Ascending aorta (tissue), 2 donors: ENCODE data around the gene MORC4. TPM values are rescaled to one million over a fixed set of nuclear protein-coding genes. Genes with fewer than 3 reads are reported as not detected.

Experiments
- DNase-seq, 2 donors: peaks; one replicate each; pipeline ENCODE4 v3.0.0-alpha.2; 2019; ENCODE audit warnings: low spot score in 2 of 2
- H3K27ac ChIP-seq, 2 donors: fragments of 200-600 bp; sonication (generic); one replicate each; pipeline ENCODE4 v1.5.1; 2016 to 2017; ENCODE audit warnings: mild to moderate bottlenecking in 1 of 2
- H3K27me3 ChIP-seq: fragments of 200-600 bp; sonication (generic); one replicate; pipeline ENCODE4 v1.5.1; 2017
- H3K36me3 ChIP-seq, 2 donors: fragments of 200-600 bp; sonication (generic); one replicate each; pipeline ENCODE4 v1.5.1; 2016
- H3K4me1 ChIP-seq, 2 donors: fragments of 200-600 bp; sonication (generic); one replicate each; pipeline ENCODE4 v1.5.1; 2016 to 2017; ENCODE audit warnings: mild to moderate bottlenecking in 1 of 2
- H3K4me3 ChIP-seq, 2 donors: fragments of 200-600 bp; sonication (generic); one replicate each; pipeline ENCODE4 v1.5.1; 2016 to 2017; ENCODE audit warnings: mild to moderate bottlenecking in 1 of 2
- H3K9me3 ChIP-seq, 2 donors: fragments of 200-600 bp; sonication (generic); one replicate each; pipeline ENCODE4 v1.5.1; 2016
- intact Hi-C: fragments of 100-400 bp; cut with DNase I; formaldehyde crosslinking; loops from one replicate; pipeline ENCODE4 v1.15.1; 2023
- total RNA-seq: library from RNA; depleted of rRNA; stranded (reverse); fragments of >200 nt; gene quantifications from one replicate; pipeline ENCODE4 v1.1.0, GENCODE V29; 2016
- TF ChIP-seq, protein P1 (sequence below), 3 experiments: fragments of 200-600 bp in 2 of 3; fragments of 450-650 bp in 1 of 3; sonication (generic) in 2 of 3; IDR thresholded peaks; one replicate each; pipeline ENCODE4 v1.5.1; 2016 to 2019; ENCODE audit warnings: antibody characterized with exemption in 3 of 3, mild to moderate bottlenecking in 1 of 3, moderate library complexity in 1 of 3

MORC4 gene
- total RNA-seq, 1 donor from 2014 or later = 7.1 TPM

GRCh38 chrX:106948641-106949040 is 51.4 kb downstream of the MORC4 start:
- intact Hi-C loops = no loop called here
- no peaks in the 10 kb centered on the region for H3K27me3 ChIP-seq
- no peak overlapping the region for H3K27ac ChIP-seq
- H3K9me3 ChIP-seq = no peaks in the 10 kb centered on the region
- TF ChIP-seq, protein P1, sequence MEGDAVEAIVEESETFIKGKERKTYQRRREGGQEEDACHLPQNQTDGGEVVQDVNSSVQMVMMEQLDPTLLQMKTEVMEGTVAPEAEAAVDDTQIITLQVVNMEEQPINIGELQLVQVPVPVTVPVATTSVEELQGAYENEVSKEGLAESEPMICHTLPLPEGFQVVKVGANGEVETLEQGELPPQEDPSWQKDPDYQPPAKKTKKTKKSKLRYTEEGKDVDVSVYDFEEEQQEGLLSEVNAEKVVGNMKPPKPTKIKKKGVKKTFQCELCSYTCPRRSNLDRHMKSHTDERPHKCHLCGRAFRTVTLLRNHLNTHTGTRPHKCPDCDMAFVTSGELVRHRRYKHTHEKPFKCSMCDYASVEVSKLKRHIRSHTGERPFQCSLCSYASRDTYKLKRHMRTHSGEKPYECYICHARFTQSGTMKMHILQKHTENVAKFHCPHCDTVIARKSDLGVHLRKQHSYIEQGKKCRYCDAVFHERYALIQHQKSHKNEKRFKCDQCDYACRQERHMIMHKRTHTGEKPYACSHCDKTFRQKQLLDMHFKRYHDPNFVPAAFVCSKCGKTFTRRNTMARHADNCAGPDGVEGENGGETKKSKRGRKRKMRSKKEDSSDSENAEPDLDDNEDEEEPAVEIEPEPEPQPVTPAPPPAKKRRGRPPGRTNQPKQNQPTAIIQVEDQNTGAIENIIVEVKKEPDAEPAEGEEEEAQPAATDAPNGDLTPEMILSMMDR (IDR thresholded peaks at IDR 0.05) = no peak
- H3K4me3 ChIP-seq = no peak overlapping the region
- DNase-seq = no peak
- no peaks in the 10 kb centered on the region for H3K4me1 ChIP-seq
- no peaks in the 10 kb centered on the region for H3K36me3 ChIP-seq

- intact Hi-C loops = no loop called here
- H3K9me3 ChIP-seq = no peaks in the 10 kb centered on the region
- TF ChIP-seq, protein P1 (IDR thresholded peaks at IDR 0.05) = no peak
- no peaks in the 10 kb centered on the region for H3K4me1 ChIP-seq
- no peak for DNase-seq
- H3K4me3 ChIP-seq = no peak overlapping the region
- peaks cover 0 to 15% of the 10 kb centered on the region in 2 donors for H3K36me3 ChIP-seq
- no peak overlapping the region for H3K27ac ChIP-seq
- H3K27me3 ChIP-seq = no peaks in the 10 kb centered on the region
Observed at GRCh38 chrX:106946464-106946863, 53.5 kb downstream of the MORC4 start.

GRCh38 chrX:106940068-106940467 is 59.9 kb downstream of the MORC4 start:
- DNase-seq = no peak
- H3K4me3 ChIP-seq = no peak overlapping the region
- no peaks in the 10 kb centered on the region for H3K9me3 ChIP-seq
- H3K36me3 ChIP-seq = peaks cover 0 to 17% of the 10 kb centered on the region in 2 donors
- no peak overlapping the region for H3K27ac ChIP-seq
- TF ChIP-seq, protein P1 (IDR thresholded peaks at IDR 0.05) = no peak
- H3K4me1 ChIP-seq = no peaks in the 10 kb centered on the region
- H3K27me3 ChIP-seq = no peaks in the 10 kb centered on the region
- intact Hi-C loops = no loop called here

- no peak overlapping the region for H3K27ac ChIP-seq
- TF ChIP-seq, protein P1 (IDR thresholded peaks at IDR 0.05) = no peak
- H3K4me1 ChIP-seq = no peaks in the 10 kb centered on the region
- intact Hi-C loops = no loop called here
- H3K27me3 ChIP-seq = no peaks in the 10 kb centered on the region
- no peaks in the 10 kb centered on the region for H3K9me3 ChIP-seq
- H3K36me3 ChIP-seq = peaks cover 0 to 17% of the 10 kb centered on the region in 2 donors
- DNase-seq = no peak
- no peak overlapping the region for H3K4me3 ChIP-seq
Observed at GRCh38 chrX:106939566-106939965, 60.4 kb downstream of the MORC4 start.

DNA sequence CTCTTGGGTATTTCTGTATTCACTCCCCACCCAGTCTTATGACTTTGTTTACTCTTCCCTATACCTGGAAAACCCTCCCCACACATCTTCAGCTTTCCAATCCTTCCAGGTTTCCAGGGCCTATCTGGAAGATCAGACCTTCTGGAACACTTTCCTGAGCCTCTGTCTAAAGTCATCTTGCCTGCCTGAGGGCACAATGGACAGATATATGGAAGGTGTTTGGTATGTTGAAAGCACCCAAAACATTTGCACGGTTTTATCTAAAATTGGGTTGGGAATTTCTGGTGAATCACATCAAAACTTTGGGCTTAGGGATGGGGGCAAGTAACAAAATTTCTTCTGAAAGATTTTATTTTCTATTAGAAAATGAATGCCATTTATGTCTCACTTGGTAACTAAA is 63.8 kb downstream of the MORC4 start:
- no peak for DNase-seq
- TF ChIP-seq, protein P1 (IDR thresholded peaks at IDR 0.05) = no peak
- no peaks in the 10 kb centered on the region for H3K27me3 ChIP-seq
- H3K4me1 ChIP-seq = no peaks in the 10 kb centered on the region
- H3K36me3 ChIP-seq = no peaks in the 10 kb centered on the region
- H3K27ac ChIP-seq = no peak overlapping the region
- H3K9me3 ChIP-seq = no peaks in the 10 kb centered on the region
- H3K4me3 ChIP-seq = no peak overlapping the region
- intact Hi-C loops = no loop called here

- intact Hi-C loops = no loop called here
- Histone ChIP-seq H3K4me1 (no peaks in the 10 kb centered on the region), H3K9me3 (no peaks in the 10 kb centered on the region), H3K4me3 (no peak overlapping the region), H3K36me3 (no peaks in the 10 kb centered on the region), H3K27me3 (no peaks in the 10 kb centered on the region), H3K27ac (no peak overlapping the region)
- TF ChIP-seq, protein P1 (IDR thresholded peaks at IDR 0.05) = no peak
- DNase-seq = no peak
Observed at GRCh38 chrX:106935175-106935574, 64.8 kb downstream of the MORC4 start.
